Gastroesophageal sphincter (tissue), 4 donors: ENCODE data around the gene TAAR9. TPM values are rescaled to one million over a fixed set of nuclear protein-coding genes. Genes with fewer than 3 reads are reported as not detected.

Experiments used
- ATAC-seq: fragments of 150-250 bp; one replicate; pipeline ENCODE4 v1.9.1; 2016; ENCODE audit warnings: mild to moderate bottlenecking, moderate library complexity
- H3K27ac ChIP-seq, 4 donors: fragments of 200-600 bp; sonication (generic) in 3 of 4; 1 replicate in 3 of 4; 2 replicates in 1 of 4; pipeline ENCODE4 v1.5.1; 2016 to 2019
- H3K27me3 ChIP-seq: fragments of 200-600 bp; sonication (generic); one replicate; pipeline ENCODE4 v1.5.1; 2019
- H3K36me3 ChIP-seq, 2 donors: fragments of 200-600 bp; sonication (generic); one replicate each; pipeline ENCODE4 v1.5.1; 2019; ENCODE audit warnings: control low read depth in 1 of 2
- H3K4me1 ChIP-seq, 3 donors: fragments of 200-600 bp; sonication (generic); 1 replicate in 2 of 3; 2 replicates in 1 of 3; pipeline ENCODE4 v1.5.1; 2016 to 2019; ENCODE audit warnings: control low read depth in 2 of 3
- H3K4me3 ChIP-seq, 2 donors: fragments of 200-600 bp; sonication (generic); one replicate each; pipeline ENCODE4 v1.5.1; 2019; ENCODE audit warnings: mild to moderate bottlenecking in 1 of 2, moderate library complexity in 1 of 2
- H3K9me3 ChIP-seq, 3 donors: fragments of 200-600 bp; sonication (generic); one replicate each; pipeline ENCODE4 v1.5.1; 2017 to 2019; ENCODE audit warnings: control low read depth in 2 of 3
- EP300 ChIP-seq: sonication (generic); formaldehyde crosslinking; IDR thresholded peaks from one replicate; pipeline ENCODE4 v1.6.1; 2017; ENCODE audit warnings: antibody characterized with exemption, mild to moderate bottlenecking
- POLR2A ChIP-seq, 2 donors: fragments of 450-650 bp; IDR thresholded peaks; one replicate each; pipeline ENCODE4 v1.6.1; 2017; ENCODE audit warnings: antibody characterized with exemption in 2 of 2, mild to moderate bottlenecking in 2 of 2, moderate library complexity in 1 of 2
- POLR2AphosphoS5 ChIP-seq: sonication (generic); formaldehyde crosslinking; IDR thresholded peaks from one replicate; pipeline ENCODE4 v1.6.1; 2017; ENCODE audit warnings: antibody characterized with exemption
- WGBS, 2 donors: methylation state at CpG; one replicate each; pipeline ENCODE4 v1.1.5; 2018; ENCODE audit warnings: low coverage in 1 of 2; 5-methylcytosine and 5-hydroxymethylcytosine counted together
- total RNA-seq, 4 donors: library from RNA; depleted of rRNA; stranded (reverse); fragments of >200 nt; gene quantifications; one replicate each; pipeline ENCODE4 v1.1.0, GENCODE V29; 2016
- TF ChIP-seq, protein P1 (sequence below), 4 experiments: fragments of 200-600 bp in 2 of 4; fragments of 450-650 bp in 2 of 4; sonication (generic) in 1 of 4; IDR thresholded peaks; one replicate each; pipeline ENCODE4 v1.5.1; 2017 to 2019; ENCODE audit warnings: antibody characterized with exemption in 4 of 4, mild to moderate bottlenecking in 2 of 4, moderate library complexity in 2 of 4

TAAR9 gene
- total RNA-seq, 4 donors from 2014 or later = not detected

DNA sequence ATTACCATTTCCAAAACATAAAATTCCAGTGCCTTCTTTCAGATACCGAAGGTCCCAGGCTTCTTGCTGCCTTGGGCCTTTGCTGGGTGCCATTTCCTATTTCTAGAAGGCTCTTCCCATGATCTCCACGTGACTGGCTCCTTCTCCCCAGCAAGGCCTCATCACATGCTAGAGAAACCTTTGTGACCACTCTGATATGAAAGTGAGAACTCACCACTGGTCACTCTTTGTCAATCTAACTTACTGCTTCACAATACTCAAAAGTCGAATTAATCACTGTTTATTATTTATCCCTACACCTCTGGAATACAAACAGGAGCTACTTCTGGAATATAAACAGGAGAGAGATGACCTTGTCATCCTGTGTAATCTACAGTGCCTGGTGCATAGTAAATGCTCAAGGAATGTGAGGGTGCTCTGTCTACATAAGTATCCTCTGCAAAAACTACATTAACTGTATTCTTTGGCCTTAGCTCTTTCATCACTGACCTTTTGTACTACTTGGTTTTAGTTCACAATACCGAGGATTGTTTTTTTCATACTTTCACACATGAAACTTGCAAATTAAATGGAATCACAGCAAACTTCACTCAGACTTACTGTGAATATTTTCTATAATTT is 26.8 kb upstream of the TAAR9 start:
- WGBS, 2 donors = 42 to 50% methylated on average over 3 to 4 of the region's 4 CpGs
- Histone ChIP-seq H3K27ac (peak overlapping the region in 2 of 4 donors; percentile 90 to 93), H3K9me3 (no peaks in the 10 kb centered on the region), H3K4me1 (peaks cover 4 to 56% (median 12%) of the 10 kb centered on the region in 3 donors), H3K27me3 (no peaks in the 10 kb centered on the region), H3K36me3 (no peaks in the 10 kb centered on the region), H3K4me3 (peak overlapping the region in 1 of 2 donors; percentile 87)
- no peak for ATAC-seq
- TF ChIP-seq EP300 = no peak
- TF ChIP-seq, protein P1, sequence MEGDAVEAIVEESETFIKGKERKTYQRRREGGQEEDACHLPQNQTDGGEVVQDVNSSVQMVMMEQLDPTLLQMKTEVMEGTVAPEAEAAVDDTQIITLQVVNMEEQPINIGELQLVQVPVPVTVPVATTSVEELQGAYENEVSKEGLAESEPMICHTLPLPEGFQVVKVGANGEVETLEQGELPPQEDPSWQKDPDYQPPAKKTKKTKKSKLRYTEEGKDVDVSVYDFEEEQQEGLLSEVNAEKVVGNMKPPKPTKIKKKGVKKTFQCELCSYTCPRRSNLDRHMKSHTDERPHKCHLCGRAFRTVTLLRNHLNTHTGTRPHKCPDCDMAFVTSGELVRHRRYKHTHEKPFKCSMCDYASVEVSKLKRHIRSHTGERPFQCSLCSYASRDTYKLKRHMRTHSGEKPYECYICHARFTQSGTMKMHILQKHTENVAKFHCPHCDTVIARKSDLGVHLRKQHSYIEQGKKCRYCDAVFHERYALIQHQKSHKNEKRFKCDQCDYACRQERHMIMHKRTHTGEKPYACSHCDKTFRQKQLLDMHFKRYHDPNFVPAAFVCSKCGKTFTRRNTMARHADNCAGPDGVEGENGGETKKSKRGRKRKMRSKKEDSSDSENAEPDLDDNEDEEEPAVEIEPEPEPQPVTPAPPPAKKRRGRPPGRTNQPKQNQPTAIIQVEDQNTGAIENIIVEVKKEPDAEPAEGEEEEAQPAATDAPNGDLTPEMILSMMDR (IDR thresholded peaks at IDR 0.05) = no peak
- TF ChIP-seq POLR2AphosphoS5 = no peak
- TF ChIP-seq POLR2A (IDR thresholded peaks at IDR 0.05) = no peak

DNA sequence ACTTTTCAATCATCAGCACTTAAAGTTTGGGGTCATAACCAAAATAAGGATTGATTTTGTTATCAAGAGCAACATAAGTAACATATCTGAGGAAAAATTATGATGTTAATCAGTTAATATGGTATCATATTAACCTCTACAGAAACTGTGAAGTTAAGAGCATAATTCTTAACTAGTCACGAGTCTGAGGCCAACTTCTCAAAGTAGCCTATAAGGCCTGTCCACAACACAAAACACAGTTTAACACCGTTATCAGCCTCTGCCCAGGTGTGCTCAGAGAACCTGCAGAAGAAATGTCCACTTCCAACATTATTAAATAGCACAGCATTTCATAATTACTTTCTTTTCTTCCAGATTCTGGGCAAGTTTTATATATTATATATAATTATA is 26.3 kb upstream of the TAAR9 start:
- TF ChIP-seq POLR2A (IDR thresholded peaks at IDR 0.05) = no peak
- TF ChIP-seq, protein P1 (IDR thresholded peaks at IDR 0.05) = no peak
- TF ChIP-seq EP300 = no peak
- TF ChIP-seq POLR2AphosphoS5 = no peak
- H3K4me3 ChIP-seq = peak overlapping the region; percentile 79 to 87
- no peak for ATAC-seq
- no peaks in the 10 kb centered on the region for H3K9me3 ChIP-seq
- no peaks in the 10 kb centered on the region for H3K36me3 ChIP-seq
- H3K4me1 ChIP-seq = peaks cover 0 to 51% (median 12%) of the 10 kb centered on the region in 3 donors
- H3K27me3 ChIP-seq = no peaks in the 10 kb centered on the region
- peak overlapping the region in 2 of 4 donors; percentile 90 to 93 for H3K27ac ChIP-seq
- WGBS, 2 donors = 18 to 27% methylated on average over 2 of the region's 2 CpGs

DNA sequence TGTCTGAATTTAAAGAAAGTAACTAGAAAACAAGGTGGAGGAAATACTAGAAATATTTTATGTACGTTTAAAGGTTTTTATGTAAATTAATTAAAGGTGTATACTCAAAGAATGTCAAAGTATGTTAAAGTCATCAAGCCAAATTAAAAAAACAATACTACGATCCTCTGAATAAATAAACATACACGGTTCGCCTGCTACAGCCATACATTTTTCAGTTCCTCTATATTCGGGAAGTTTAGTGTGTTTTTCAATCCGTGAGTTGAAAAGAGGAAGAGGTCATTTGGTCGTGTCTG is 25.8 kb upstream of the TAAR9 start:
- Histone ChIP-seq H3K27ac (peak overlapping the region; percentile 48 to 93 (median 91)), H3K36me3 (no peaks in the 10 kb centered on the region), H3K4me1 (peaks cover 0 to 50% (median 12%) of the 10 kb centered on the region in 3 donors), H3K27me3 (no peaks in the 10 kb centered on the region), H3K4me3 (peak overlapping the region; percentile 79 to 87), H3K9me3 (no peaks in the 10 kb centered on the region)
- no peak for ATAC-seq
- WGBS, 2 donors = 0 to 1% methylated on average over 5 of the region's 7 CpGs
- TF ChIP-seq POLR2A (IDR thresholded peaks at IDR 0.05) = no peak
- TF ChIP-seq POLR2AphosphoS5 = no peak
- TF ChIP-seq, protein P1 (IDR thresholded peaks at IDR 0.05) = no peak
- TF ChIP-seq EP300 = no peak

DNA sequence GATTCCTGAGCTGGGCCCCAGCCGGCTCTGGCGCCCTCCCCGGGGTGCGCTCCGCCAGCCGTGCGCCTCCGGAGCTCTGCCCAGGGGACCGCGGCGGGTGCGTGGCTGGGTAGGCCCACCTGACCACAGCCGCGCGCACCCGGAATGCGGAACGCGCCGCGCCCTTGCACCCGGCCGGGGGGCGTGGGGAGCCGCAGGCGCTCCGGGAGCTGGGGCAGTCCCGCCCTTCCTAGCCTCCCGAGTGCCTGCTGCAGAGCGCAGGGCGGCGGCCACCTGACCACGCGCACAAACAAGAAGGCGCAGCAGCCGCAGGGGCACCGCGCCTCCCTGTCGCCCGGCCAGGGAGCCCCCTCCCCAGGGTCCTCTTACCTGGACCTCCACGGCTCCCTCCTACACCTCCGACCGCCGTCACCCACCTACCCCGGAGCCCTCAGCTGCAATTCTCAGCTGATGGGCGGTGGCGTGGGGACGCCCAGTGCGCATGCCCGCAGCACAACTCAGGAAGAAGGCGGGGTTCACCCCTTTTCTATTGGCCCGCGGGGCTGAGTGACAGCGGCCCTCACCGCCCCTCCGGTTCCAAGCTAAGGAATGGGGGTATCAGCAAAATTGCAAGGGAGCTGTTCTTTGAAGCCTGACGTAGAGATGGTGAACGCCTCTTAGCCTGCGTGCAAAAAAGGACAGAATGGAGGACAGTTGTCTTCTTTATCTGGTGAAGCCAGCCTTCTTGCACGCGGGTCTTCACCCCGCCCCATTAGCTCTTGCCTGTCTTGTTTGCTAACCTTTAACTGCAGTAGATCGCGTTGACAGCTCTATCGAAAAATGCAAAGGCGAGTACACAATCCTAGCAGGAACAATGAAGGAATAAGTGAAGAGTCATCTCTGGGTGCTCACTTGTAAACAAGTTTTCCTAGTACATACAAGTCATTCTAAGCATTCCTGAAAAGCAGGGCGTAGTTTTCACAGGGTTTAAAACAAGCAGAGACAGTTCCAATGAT is 25.1 kb upstream of the TAAR9 start, which contains the start of gene STX7:
Gene STX7 (minus strand): TSS at position 479 of the 995 bp plus-strand sequence. CDS start 9,586 bp downstream, outside the sequence.
- Histone ChIP-seq H3K9me3 (no peaks in the 10 kb centered on the region), H3K4me1 (peaks cover 0 to 48% (median 10%) of the 10 kb centered on the region in 3 donors), H3K27me3 (no peaks in the 10 kb centered on the region), H3K4me3 (peak within 1 kb of the TSS; percentile 79 to 87), H3K27ac (peak within 1 kb of the TSS; percentile 48 to 93 (median 91)), H3K36me3 (no peaks in the 10 kb centered on the region)
- 3% methylated on average over 4 to 25 of the region's 67 CpGs for WGBS, 2 donors
- peak; percentile 97 for ATAC-seq
- TF ChIP-seq POLR2A (IDR thresholded peaks at IDR 0.05) (peak; percentile 69 to 79), POLR2AphosphoS5 (peak; percentile 73), EP300 (no peak)
- TF ChIP-seq, protein P1 (IDR thresholded peaks at IDR 0.05) = peak in 1 of 4 experiments; percentile 19
